ENCODE results near the gene GJD4.

- no peak for TF ChIP-seq CTCF (conservative IDR thresholded peaks at IDR 0.05; ENCODE audit: low read depth, low read length)
- no peak for TF ChIP-seq EZH2 (IDR thresholded peaks at IDR 0.05; ENCODE audit: borderline replicate concordance, low read depth, low read length, poor library complexity, severe bottlenecking)
Measured at GRCh38 chr10:35626971-35627507, 21.9 kb downstream of the GJD4 start.
